K562 (cell line): Measurements from ENCODE around the gene DAPK1.

Experiments
- ARNT ChIP-seq, 2 experiments: fragments of 450-650 bp; IDR thresholded peaks; 2 replicates each; pipeline ENCODE4 v1.6.1; 2016; ENCODE audit warnings: mild to moderate bottlenecking in 1 of 2
- BCL6 ChIP-seq: fragments of 250-450 bp; sonication (Bioruptor Pico); IDR thresholded peaks from 2 replicates; pipeline ENCODE4 v1.4.0; 2020
- BRD4 ChIP-seq: fragments of 200-600 bp; sonication (generic); IDR thresholded peaks from 2 replicates; pipeline ENCODE4 v1.6.1; 2017; ENCODE audit warnings: inconsistent platforms
- CBX8 ChIP-seq: fragments of 200-600 bp; sonication (generic); IDR thresholded peaks from 2 replicates; pipeline ENCODE4 v1.6.1; 2012; ENCODE audit warnings: borderline replicate concordance, mixed run types, low read depth, mild to moderate bottlenecking, moderate library complexity, mixed read lengths, low read length, control low read depth, inconsistent platforms; ENCODE audit not compliant: poor library complexity, severe bottlenecking; ENCODE audit errors: extremely low read depth
- CEBPB ChIP-seq: fragments of 450-650 bp; IDR thresholded peaks from 2 replicates; pipeline ENCODE4 v1.6.1; 2016; ENCODE audit warnings: missing genetic modification characterization, missing compliant biosample characterization
- ELF2 ChIP-seq: fragments of 250-450 bp; sonication (Bioruptor Pico); IDR thresholded peaks from 2 replicates; pipeline ENCODE4 v1.5.0; 2021; ENCODE audit warnings: mild to moderate bottlenecking
- NCOA6 ChIP-seq: fragments of 450-650 bp; IDR thresholded peaks from 2 replicates; pipeline ENCODE4 v1.6.1; 2017; ENCODE audit warnings: mild to moderate bottlenecking
- POLR2AphosphoS5 ChIP-seq: IDR thresholded peaks from 2 replicates; pipeline ENCODE4 v1.6.1; 2011; ENCODE audit warnings: mild to moderate bottlenecking, low read depth, low read length, moderate library complexity; ENCODE audit not compliant: control insufficient read depth, insufficient read depth
- SIN3A ChIP-seq, 2 experiments: fragments of 150-350 bp in 1 of 2; IDR thresholded peaks; 2 replicates each; pipeline ENCODE4 v1.6.1; 2011 to 2016; ENCODE audit warnings: borderline replicate concordance in 2 of 2, low read depth in 2 of 2, low read length in 2 of 2, mild to moderate bottlenecking in 2 of 2, moderate library complexity in 2 of 2; ENCODE audit not compliant: control insufficient read depth in 1 of 2
- U2AF1 ChIP-seq: fragments of 200-400 bp; formaldehyde crosslinking; optimal IDR thresholded peaks from 2 replicates; pipeline ENCODE3; 2017; ENCODE audit warnings: mild to moderate bottlenecking, low read depth, low read length, moderate library complexity
- ZNF174 ChIP-seq: fragments of 250-450 bp; sonication (Bioruptor Pico); IDR thresholded peaks from 2 replicates; pipeline ENCODE4 v1.4.0; 2020; ENCODE audit warnings: mild to moderate bottlenecking
- TF ChIP-seq, protein P1 (sequence below), 3 experiments: IDR thresholded peaks in 2 of 3; conservative IDR thresholded peaks in 1 of 3; 2 replicates each; pipeline ENCODE4 v1.5.1; 2011 to 2012; ENCODE audit warnings: low read length in 3 of 3, mild to moderate bottlenecking in 3 of 3, control low read depth in 2 of 3, improper control_type of control experiment in 1 of 3, inconsistent platforms in 1 of 3, low read depth in 1 of 3, mixed read lengths in 1 of 3, moderate library complexity in 1 of 3; ENCODE audit not compliant: insufficient read depth in 2 of 3

DNA sequence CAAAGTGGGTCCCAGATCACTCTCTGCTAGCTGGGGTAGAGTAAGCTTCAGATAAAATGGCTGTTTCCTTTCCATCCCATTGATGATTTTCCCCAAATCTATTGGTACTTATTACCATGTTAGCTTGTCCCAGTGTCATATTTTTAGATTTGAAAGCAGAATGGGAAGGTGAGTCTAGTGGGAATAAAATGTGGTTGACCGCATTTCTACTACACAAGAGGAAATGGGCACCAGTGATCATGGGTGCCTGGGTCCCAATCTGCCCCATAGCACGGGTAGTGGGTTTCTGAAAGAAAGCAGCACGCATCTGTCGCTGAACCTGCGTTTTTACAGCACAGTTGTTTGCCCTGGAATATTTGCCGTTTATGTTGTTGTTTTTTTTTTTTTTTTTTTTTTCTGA lies 20.1 kb downstream of the DAPK1 start:
- no peak for TF ChIP-seq U2AF1
- no peak for TF ChIP-seq ZNF174 (CRISPR knock-in tag)
- no peak for TF ChIP-seq BRD4
- no peak for TF ChIP-seq CEBPB (tag)
- TF ChIP-seq BCL6 (CRISPR knock-in tag): no peak
- TF ChIP-seq POLR2AphosphoS5: no peak
- TF ChIP-seq, protein P1, sequence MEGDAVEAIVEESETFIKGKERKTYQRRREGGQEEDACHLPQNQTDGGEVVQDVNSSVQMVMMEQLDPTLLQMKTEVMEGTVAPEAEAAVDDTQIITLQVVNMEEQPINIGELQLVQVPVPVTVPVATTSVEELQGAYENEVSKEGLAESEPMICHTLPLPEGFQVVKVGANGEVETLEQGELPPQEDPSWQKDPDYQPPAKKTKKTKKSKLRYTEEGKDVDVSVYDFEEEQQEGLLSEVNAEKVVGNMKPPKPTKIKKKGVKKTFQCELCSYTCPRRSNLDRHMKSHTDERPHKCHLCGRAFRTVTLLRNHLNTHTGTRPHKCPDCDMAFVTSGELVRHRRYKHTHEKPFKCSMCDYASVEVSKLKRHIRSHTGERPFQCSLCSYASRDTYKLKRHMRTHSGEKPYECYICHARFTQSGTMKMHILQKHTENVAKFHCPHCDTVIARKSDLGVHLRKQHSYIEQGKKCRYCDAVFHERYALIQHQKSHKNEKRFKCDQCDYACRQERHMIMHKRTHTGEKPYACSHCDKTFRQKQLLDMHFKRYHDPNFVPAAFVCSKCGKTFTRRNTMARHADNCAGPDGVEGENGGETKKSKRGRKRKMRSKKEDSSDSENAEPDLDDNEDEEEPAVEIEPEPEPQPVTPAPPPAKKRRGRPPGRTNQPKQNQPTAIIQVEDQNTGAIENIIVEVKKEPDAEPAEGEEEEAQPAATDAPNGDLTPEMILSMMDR (IDR thresholded peaks at IDR 0.05 in 2 of 3, conservative IDR thresholded peaks at IDR 0.05 in 1 of 3; ENCODE audit: insufficient read depth in 2 of 3, low read depth in 1 of 3, low read length in 3 of 3): no peak
- no peak for TF ChIP-seq NCOA6
- TF ChIP-seq CBX8: no peak
- no peak for TF ChIP-seq ELF2
- no peak for TF ChIP-seq ARNT (IDR thresholded peaks at IDR 0.05)
- no peak for TF ChIP-seq SIN3A (IDR thresholded peaks at IDR 0.05; ENCODE audit: borderline replicate concordance in 2 of 2, control insufficient read depth in 1 of 2, low read depth in 2 of 2, low read length in 2 of 2)
